ENCODE data around the gene CCNYL1.

The CCNYL1 gene

DNA sequence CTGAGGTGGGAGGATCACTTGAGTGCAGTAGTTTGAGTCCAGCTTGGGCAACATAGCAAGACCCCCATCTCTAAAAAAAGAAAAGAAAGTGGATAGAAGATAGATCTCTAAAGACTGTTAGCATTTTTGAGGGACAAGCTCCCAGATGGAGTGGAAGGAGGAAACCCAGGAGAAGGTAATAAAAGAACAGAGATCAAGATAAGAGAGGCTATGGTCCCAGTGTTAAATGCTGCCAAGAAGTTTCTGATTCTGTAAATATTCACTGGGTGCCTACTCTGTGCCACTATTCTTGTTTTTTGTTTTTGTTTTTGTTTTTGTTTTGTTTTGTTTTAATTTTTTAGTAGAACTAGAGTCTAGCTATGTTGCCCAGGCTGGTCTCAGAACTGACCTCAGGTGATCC is 32.1 kb downstream of the CCNYL1 start:
- H3K27me3 ChIP-seq, result no peaks in the 10 kb centered on the region
- peaks cover 4% of the 10 kb centered on the region for H3K4me1 ChIP-seq
- H3K4me3 ChIP-seq (ENCODE audit: low read depth, low read length), result no peak overlapping the region
- H3K9me3 ChIP-seq, result no peaks in the 10 kb centered on the region
- no peak for DNase-seq
- H3K36me3 ChIP-seq, result no peaks in the 10 kb centered on the region
- TF ChIP-seq CTCF (IDR thresholded peaks at IDR 0.05; ENCODE audit: low read depth, low read length), result no peak

DNA sequence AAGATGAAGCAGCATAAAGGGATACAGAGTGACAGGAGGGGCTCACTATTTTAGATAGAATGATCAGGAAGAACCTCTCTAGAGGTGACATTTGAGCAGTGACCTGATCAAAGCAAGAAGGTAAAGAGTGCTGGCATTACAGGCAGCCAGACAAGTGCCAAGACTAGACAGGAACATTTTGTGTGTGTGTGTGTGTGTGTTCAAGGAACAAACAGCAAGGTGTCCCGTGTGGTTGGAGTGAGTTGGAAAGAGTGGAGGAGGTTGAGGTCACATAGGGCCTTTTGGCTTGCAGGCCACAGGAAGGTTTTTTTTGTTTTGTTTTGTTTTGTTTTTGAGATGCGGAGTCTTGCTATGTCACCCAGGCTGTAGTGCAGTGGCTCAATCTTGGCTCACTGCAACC is 32.6 kb downstream of the CCNYL1 start:
- Histone ChIP-seq H3K36me3 (no peaks in the 10 kb centered on the region), H3K4me3 (ENCODE audit: low read depth, low read length) (no peak overlapping the region), H3K4me1 (peaks cover 4% of the 10 kb centered on the region), H3K9me3 (no peaks in the 10 kb centered on the region), H3K27me3 (no peaks in the 10 kb centered on the region)
- DNase-seq, result no peak
- no peak for TF ChIP-seq CTCF (IDR thresholded peaks at IDR 0.05; ENCODE audit: low read depth, low read length)

DNA sequence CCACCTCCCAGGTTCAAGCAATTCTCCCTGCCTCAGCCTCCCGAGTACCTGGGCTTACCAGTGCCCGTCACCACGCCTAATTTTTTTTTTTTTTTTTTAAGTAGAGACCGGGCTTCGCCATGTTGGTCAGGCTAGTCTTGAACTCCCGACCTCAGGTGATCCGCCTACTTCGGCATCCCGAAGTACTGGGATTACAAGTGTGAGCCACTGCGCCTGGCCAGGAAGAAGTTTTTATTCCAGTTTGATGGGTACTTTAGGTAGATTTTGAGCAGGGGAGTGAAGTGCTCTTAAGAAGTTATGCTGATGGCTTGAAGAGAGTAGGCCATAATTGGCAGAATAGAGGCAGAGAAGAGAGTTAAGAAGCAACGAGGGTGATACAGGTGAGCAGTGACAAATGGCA is 33.0 kb downstream of the CCNYL1 start:
- no peak for TF ChIP-seq CTCF (IDR thresholded peaks at IDR 0.05; ENCODE audit: low read depth, low read length)
- H3K36me3 ChIP-seq, result no peaks in the 10 kb centered on the region

DNA sequence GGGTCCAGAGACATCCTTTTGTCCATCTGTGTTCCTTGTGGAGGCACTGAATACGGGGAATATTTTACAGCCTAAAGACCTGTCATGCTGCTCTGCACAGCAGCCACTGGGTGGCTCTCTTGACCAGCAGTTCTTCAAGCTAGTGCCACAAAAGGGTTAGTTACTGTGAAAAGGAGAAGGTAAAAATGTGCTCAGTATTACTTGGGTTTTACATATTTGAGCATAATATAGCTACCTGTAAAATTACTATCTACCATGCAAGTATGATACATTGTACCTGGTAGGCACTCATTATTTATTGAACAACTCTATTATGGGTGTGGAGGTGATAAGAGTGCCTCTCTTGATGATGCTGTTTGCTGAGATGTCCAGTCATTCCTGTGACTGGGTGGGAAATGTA is 34.7 kb downstream of the CCNYL1 start:
- peak; percentile 72 for DNase-seq
- Histone ChIP-seq H3K4me3 (ENCODE audit: low read depth, low read length) (no peak overlapping the region), H3K27me3 (no peaks in the 10 kb centered on the region), H3K9me3 (no peaks in the 10 kb centered on the region), H3K36me3 (no peaks in the 10 kb centered on the region), H3K4me1 (peaks cover 7% of the 10 kb centered on the region)
- peak; percentile 99 for TF ChIP-seq CTCF (IDR thresholded peaks at IDR 0.05; ENCODE audit: low read depth, low read length)

More for the DNA sequence above, 33.0 kb downstream of the CCNYL1 start:
- no peaks in the 10 kb centered on the region for H3K27me3 ChIP-seq
- H3K9me3 ChIP-seq, result no peaks in the 10 kb centered on the region
- DNase-seq, result no peak
- no peak overlapping the region for H3K4me3 ChIP-seq (ENCODE audit: low read depth, low read length)
- H3K4me1 ChIP-seq, result peaks cover 4% of the 10 kb centered on the region

DNA sequence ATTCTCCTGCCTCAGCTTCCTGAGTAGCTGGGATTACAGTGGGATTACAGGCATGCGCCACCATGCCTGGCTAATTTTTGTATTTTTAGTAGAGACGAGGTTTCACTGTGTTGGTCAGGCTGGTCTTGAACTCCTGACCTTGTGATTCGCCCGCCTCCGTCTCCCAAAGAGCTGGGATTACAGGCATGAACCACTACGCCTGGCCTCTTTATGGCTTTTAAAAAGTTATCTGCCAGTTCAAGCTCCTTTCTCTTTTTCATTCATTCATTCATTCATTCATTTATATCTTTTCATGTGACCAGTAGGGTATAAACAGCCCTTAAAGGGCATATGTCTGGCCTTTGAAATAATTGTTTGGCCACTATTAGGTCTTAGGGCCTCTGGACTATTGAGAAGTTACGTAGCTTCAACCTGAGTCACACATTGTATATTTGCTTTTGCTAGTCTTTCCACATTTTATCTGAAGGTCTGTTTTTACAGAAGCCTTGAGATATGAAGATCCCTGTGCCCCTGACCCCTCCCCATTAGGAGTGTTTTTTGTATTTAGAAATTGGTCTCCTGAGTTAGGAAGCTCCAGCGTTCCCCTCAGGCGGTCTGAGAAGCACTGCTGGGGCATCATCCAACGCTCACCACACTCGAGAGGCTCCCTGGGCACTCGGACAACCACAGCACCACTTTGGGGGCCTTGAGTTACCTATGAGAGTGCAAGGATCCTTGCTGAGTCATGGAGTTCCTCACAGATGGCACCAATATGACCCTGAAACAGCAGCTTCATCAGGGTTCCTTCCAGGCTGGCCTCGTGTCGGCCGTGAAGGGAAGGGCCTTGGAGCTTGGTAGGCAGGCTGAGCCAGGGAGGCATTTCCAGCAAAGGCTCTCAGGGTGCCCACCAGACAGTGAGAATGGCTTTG is 36.5 kb downstream of the CCNYL1 start:
- Histone ChIP-seq H3K4me3 (ENCODE audit: low read depth, low read length) (no peak overlapping the region), H3K9me3 (no peaks in the 10 kb centered on the region), H3K36me3 (no peaks in the 10 kb centered on the region), H3K27me3 (no peaks in the 10 kb centered on the region), H3K4me1 (peaks cover 7% of the 10 kb centered on the region)
- DNase-seq, result no peak
- no peak for TF ChIP-seq CTCF (IDR thresholded peaks at IDR 0.05; ENCODE audit: low read depth, low read length)

- H3K4me1 ChIP-seq, result peaks cover 7% of the 10 kb centered on the region
- H3K36me3 ChIP-seq, result no peaks in the 10 kb centered on the region
- H3K4me3 ChIP-seq (ENCODE audit: low read depth, low read length), result no peak overlapping the region
- H3K27me3 ChIP-seq, result no peaks in the 10 kb centered on the region
- no peak for DNase-seq
- no peak for TF ChIP-seq CTCF (IDR thresholded peaks at IDR 0.05; ENCODE audit: low read depth, low read length)
- no peaks in the 10 kb centered on the region for H3K9me3 ChIP-seq
These were observed 37.6 kb downstream of the CCNYL1 start for GRCh38 chr2:207748993-207749392.
